NAMALWA (cell line): ENCODE data around the gene VPS45.

ENCODE experiments used
- DNase-seq: peaks from one replicate; pipeline ENCODE4 v3.0.0-alpha.2; 2015; ENCODE audit warnings: low spot score

The VPS45 gene

DNA sequence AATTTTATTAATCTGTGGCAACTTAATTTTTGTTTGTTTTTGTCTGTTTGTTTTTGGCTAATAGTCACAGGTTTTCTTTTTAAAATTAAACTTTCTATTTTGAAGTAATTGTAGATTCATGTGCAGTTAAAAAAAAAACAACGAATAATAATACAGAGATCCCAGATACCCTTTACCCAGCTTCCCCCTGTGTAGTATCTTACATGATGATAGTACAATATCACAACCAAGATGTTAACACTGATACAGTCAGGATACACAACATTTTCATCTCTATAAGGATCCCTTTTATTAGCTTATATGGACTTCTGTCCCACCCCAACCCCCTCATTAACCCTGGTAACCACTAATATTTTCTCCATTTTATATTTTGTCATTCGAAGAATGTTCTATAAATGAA, 5.9 kb downstream of the VPS45 start:
- DNase-seq: no peak

DNA sequence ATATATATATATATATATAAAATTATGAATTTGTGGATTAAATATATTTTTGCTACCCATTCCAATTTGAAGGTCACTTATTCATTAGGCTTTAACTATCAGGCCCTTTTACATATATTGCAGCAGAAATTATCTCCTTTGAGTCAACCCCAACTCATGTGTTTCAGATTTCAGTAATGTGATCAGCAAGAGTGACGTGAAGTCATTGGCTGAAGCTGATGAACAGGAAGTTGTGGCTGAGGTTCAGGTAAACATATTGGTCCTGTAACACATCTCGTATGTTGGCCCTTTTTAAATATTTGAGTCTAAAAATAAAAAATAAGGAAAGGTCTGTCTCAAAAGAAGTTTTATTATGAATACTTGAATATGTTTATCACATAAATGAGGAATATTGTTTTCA, 8.5 kb downstream of the VPS45 start:
- no peak for DNase-seq

DNA sequence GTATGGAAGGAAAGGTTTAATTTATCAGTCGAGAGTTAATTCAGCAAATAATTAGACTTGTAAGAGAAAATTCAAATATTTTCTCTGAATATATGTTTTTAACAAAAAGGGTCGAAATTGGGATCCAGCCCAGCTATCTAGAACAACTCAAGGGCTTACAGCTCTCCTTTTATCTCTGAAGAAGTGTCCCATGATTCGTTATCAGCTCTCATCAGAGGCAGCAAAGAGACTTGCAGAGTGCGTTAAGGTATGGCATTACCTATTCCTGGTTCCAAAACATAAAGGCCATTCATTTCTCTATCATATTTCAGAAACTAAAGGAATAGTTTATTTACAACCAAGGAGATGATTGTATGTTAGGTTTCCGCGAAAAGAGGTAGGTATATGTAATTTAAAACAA, 9.4 kb downstream of the VPS45 start:
- DNase-seq: no peak

DNA sequence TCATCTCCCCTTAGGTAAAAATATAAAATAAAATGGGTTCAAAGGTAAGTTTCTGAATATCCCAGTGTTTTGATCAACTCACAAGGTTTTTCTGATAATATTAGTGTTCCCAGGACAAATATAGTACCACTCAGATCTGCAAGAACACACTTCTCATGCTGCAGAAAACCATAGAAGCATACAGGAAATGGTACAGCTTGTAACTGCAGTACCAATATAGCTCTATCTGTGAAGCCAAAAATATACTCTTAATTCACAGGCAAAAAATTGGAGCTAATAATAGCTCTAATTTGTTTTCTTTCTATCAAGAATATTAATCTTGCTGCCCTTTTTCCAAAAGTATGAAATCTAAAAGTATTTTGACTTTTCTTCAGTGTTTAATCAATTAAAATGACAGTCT, 13.2 kb downstream of the VPS45 start:
- peak; percentile 28 for DNase-seq

DNA sequence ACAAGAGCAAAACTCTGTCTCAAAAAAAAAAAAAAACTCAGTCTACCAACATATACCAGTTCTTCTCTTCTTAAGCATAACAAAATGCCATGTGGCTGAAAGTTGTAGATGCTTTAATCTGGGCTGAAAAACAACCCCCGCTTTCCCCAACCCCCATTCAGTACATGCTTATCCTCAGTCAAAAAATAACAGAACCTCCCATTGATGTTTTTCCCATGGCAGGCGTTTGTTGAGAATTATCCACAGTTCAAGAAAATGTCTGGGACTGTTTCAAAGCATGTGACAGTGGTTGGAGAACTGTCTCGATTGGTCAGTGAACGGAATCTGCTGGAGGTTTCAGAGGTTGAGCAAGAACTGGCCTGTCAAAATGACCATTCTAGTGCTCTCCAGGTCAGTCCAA, 14.9 kb downstream of the VPS45 start:
- no peak for DNase-seq

DNA sequence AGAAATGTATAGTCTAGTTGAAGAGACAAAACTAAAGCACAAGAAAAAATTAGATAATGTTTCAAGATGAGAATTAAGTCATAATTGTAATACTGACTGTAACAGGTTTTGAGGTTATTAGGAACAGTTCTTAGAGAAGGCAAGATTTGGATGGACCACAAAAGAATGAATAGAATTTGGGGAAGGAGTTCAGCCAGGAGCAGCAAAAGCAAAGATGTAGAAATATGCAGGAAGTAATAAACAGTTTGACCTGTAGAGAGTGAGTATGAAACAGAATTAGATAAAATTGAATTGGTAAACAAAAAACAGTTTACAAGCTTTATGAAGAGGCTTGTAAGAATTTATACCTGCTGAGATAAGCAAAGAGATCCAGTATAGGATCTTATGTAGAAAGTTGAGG, 16.3 kb downstream of the VPS45 start:
- DNase-seq: no peak

DNA sequence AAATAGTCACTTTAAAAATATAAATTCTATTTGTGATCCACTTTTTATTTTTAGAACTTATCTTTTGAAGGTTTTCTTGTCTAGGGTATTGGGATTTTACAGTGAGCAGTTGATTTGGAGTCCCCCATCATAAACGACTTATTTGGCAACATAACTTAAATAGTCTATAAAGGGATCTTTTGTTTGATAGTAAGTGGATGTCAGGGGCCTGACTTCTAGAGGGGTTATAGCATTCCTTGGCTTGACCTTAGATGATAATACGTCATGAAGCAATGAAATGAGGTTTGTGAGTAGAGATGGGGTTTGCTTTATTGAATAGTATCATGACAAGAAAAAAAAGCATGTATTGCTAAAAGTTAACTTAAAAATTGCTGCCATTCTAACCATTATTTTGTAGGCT, 17.8 kb downstream of the VPS45 start:
- no peak for DNase-seq

DNA sequence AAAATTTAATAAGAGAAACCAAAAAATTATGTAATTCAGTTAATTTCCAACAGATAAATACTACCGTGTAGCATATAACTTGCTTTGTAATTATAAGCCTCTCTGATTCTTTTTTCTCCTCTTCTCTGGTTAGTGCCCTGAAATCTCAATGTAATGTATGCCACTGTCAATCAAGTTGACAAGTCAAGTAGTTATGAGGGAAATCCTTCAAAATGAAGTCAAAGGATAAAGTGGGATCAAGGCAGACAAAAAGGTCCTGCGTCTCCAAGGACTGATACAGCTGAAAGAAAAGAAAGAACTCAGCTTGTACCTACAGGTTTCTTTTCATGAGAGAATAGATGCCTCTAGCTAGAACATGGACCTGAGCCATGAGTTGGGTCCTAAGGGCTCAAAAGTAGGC, 19.8 kb downstream of the VPS45 start:
- DNase-seq: no peak

DNA sequence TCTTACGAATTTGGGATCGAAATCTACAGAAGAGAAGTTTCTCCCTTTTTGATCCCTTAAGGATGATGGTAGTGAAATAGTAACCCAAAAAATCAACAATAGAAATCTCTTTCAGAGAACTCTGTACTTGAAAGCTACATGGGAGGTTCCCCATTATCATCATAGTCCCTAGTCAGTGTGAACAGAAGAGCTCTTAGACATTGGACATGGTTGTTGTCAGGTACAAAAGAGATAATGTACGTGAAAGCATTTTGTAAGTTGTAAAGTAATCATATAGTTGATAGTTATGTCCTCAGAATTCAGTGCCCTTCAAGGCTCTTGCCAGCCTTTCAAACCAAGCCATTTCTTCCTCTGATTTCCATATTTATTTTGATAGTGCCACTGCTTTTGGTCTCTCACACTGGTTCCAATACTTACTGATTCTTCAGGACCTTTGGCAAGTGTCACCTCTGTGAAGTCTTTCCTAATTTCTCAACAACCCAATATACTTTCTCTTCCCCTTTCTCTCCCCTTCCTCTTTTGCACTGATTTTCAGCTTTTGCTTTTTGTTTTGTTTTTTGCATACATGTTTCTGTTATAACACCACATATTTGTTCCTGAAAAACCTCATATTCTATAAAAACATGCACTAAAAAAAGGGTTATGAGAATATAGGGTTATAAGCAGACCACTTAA, 22.4 kb downstream of the VPS45 start:
- peak; percentile 62 for DNase-seq

DNA sequence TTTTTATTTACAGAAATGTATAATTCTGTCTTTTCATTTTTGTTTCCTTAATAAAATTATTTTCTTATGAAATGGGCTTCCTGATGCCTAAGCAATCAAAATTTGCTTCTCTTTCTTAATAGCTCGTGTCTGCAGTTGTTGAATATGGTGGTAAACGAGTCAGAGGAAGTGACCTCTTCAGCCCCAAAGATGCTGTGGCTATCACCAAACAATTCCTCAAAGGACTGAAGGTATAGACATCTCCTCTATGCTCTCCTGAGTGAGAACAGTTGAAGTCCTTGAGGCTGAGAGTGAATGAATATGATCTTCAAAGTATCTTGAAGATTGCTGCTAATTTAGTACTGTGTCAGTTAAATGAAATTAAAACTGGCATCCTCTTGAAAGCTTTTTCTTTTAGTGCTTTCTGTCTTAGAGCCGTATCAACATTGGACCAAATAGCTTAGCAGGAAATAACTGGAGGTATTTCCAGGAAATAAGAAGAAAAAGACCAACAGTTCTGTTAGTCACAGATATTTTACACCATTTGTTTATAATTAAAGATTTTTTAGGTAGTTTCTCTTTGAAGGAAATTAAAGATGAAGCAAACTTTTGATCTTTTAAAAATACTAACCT, 24.7 kb downstream of the VPS45 start:
- no peak for DNase-seq

DNA sequence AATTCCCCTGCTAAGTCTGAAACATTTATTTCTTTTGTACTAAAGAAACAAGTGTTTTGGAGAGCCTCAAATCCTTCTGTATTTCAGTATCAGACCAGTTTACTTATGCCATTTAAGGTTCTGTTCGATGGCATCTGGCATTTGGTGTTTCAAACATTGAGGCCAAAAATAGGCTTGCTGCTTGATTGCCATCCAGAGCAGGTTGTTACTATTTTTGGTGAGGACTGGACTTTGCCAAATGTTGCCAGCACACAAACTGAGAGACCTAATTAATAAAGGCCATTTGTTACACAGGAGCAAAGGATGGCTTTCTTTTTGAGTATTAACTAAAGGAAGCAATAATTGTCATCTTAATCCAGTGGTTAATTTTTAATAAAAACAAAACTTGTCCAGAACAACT, 26.2 kb downstream of the VPS45 start:
- DNase-seq: no peak

DNA sequence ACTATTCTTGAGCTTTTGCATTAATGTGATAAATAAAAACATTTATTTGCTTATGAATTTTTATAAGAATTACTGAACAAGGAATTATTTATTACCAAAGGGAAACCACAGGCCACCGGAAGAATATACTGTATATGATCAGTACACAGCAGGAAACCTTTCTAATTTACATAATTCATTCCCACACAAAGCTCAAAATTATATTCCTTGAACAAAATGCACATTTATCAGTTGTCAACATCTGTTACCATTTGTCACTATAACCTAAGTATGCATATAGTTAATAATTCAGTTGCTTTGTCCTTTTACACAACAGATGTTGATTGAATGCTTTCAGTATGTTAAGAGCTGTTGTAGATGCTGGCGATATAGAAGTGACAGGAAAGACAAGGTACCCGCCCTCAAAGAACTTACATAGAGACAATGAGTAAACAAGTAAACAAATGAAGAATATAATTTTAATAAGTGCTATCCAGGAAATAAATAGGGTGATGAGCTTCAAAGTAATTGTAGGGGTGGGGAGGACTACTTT, 27.2 kb downstream of the VPS45 start:
- no peak for DNase-seq

DNA sequence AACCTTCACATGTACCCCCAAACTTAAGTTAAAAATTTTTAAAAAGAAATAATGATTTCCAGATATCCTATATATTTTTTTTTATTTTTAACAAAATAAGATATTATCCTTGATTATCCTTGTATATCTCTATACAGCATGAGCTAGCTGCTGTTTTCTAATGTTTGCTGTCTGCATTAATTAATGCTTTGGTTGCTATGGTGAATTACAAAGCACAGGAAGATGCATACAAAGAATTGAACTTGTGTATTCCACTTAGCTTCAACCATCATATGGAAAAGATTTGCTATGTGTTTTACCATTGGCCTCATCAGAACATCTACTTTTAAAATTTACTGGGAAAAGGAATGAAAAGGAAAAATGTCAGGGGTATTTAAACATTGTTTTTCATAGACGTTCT, 35.4 kb downstream of the VPS45 start:
- DNase-seq: peak; percentile 28

DNA sequence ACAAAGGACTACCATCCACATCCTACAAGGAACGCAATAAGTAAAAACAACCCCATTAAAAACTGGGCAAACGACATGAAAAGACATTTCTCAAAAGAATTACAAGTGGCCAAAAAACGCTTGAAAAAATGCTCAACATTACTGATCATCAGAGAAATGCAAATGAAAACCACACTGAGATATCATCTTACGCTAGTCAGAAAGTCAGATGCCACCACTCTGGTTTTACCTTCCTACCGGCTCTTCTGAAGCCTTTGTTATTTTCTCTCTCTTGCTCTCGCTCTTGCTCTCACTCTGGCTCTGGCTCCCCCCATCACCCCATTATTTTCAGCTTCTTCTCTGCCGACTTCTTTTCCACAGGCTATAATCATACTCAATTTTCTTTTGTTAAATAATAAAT, 38.8 kb downstream of the VPS45 start:
- no peak for DNase-seq

DNA sequence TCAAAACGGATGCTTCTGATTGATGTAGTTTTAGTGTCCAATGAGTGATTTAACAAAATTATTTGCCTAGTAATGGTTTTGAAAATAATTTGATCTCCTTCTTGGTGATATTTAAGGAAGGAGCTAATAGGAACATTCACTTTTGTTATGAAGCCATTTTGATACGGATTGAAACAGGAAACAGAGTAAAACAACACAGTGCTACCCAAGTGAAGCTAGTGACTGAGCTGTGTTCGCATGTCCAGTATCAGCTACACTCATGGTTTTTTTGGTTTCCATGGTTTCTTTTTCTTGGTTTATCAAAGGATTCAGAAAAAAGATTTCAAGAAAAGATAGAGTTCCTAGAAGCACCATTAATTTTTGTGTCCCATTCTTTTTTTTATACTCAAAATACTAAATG, 42.0 kb downstream of the VPS45 start:
- DNase-seq: no peak

DNA sequence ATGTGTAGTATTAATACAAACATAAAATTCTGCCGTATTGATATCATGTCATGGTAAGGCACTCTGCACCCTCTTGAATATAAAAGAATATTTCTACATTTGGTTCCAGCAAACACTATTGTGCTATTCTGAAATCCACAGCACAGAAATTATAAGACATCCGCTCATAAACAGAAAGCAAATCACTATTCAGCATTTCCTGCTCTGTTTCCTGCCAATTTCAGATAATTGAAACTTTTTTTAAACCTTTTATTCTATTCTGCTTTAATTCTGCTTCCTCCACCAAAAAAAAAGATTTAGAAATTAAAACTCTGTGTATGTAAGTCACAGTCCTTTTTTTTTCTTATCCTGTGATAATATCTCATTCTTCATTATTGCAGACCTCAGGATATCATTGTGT, 42.5 kb downstream of the VPS45 start:
- DNase-seq: no peak

DNA sequence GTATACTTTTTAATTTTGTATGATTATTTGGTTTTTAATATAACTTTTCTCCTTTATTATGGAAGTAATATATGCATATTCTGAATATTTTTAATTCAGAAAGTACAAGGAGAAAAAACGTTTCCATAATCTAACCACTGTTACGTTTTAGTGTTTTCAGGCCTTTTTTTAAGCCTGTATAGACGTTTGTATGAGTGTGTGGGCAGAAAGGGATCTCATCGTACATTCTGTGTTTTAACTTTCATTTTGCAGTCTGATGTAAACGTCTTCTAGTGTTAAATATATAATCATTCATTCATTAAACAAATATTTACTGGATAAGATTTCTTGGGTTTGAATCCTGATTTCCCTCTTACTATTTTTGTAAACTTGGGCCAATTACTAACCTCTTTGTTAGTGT, 44.1 kb downstream of the VPS45 start:
- DNase-seq: no peak

DNA sequence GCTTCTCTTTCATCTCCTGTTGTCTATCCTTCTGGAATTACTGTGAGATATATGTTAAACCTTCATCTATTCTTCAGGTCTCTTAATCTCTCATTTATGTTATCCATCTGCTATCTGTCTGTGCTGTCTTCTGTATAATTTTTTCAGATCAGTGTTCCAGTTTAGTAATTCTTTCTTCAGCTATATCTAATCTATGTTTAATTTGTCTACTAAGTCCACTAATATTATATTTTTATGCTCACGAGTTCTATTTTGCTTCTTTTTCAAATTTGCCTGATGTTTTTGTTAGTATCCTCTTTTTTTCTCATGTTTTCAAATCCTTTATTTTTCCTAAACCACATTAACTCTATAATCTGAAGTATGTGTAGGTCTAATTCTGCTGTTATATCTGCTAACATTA, 47.5 kb downstream of the VPS45 start:
- no peak for DNase-seq

DNA sequence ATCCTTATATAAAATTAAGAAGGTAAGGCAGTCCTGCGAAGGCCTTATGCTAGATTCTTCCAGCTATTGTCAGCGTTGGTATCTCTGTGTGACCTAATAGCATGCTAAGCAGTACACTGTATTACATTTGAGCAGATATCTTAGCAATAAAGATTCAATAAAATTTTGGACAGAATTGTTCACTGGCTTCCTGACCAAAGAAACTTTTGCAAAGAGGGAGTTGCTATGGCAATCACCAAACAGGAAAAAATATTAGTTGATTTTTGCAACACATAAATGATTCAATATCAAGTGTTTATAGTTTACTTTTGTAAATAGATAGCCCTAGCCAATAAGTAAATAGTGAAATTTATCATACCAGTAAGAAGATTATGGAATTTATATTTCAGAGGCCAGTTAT, 51.1 kb downstream of the VPS45 start:
- peak; percentile 23 for DNase-seq

DNA sequence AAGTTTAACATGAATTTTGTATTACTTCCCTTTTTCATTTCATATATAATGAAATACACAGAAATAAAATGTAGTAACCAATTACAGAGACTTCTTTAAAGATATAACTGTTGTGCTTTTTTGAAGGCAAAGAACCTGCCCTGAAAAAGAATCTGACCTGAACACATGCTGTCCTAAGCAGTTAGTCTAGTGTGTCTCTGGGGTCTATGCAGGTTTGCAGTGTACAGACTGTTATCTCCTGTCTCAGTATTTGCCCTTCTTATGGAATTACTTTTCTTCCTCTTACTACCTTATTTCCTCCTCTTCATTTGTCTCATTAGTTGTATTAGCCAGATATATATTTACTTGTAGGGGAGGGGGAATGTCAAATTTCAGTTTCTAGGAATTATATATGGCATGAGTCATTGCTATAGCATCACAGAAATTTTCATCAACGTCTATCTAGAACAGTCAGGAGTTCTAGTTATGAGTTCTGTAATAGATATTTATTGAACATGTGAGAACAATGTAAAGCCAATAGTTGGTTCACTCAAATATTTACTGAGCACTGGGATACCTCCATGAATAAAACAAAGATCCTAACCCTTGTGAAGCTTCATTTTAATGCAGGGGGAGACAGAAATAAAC, 53.8 kb downstream of the VPS45 start:
- DNase-seq: no peak

DNA sequence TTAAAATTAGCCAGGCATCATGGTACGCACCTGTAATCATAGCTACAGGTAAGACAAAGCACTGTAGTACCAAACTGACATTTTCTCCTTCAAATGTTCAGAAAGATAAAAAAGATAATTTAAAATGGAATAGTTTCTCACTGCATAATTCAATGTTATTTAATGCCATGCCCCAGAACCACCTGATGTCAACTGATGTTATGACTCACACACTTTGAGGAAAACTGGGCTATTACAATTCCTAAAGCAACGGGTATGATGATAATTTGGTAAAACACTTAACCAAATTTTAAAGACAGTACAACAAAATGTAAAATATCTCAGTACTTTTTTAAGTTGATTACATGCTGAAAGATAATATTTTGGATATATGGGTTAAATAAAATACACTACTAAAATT, 59.2 kb downstream of the VPS45 start:
- DNase-seq: no peak

DNA sequence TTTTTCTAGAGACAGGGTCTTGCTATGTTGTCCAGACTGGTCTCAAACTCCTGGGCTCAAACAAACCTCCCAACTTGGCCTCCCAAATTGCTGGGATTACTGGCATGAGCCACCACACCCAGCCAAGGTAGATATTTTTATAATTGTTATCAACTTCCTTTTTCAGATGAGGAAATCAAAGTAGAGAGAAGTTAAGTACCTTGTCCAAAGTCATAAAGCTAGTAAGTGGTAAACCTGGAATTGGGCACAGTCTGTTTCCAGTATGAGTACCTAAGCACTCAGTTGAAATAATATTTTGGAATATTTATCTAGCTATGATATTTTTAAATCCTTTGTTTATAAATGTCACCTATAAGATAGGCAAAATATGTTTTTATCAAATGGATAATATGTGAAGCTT, 59.9 kb downstream of the VPS45 start:
- no peak for DNase-seq

DNA sequence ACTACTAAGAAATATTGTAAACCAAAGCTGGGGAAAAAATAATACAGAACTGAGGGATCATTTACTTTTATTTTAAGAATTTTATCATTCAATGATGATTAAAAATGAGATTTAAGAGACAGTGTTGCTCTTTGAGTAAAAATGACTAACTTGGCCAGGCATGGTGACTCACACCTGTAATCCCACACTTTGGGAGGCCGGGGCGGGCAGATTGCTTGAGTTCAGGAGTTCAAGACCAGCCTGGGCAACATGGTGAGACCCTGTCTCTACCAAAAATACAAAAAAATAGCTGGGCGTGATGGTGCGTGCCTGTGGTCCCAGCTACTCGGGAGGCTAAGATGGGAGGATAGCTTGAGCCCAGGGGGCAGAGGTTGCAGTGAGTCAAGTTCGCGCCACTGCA, 60.3 kb downstream of the VPS45 start:
- DNase-seq: no peak

DNA sequence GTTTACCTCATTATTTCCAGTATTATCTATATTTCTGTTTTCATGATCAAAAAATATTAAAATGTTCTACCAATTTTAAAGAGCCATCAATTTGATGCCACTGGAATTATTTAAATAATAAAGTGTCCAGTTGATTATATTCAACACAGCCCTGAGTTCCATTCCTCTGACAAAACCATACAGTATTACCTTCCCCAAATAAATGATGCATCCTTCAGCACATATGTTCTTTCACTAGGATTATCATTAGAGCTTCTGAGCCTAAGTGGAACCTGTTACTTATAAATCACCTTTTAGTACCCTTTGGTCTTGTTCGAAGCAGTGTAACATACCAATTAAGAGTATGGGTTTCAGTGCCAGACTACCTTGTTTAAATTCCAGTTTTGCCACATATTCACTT, 64.8 kb downstream of the VPS45 start:
- no peak for DNase-seq
